GM18861 (cell line): ENCODE measurements around the gene MATN4.
"Not testable (repeated sequence)": the region's sequence is repeated elsewhere in the genome, so short reads cannot be mapped to it uniquely, and the experiment has no call there.

Experiments used
- ATAC-seq: cut with Tn5 transposase; IDR thresholded peaks from one replicate; pipeline ENCODE4 v1.9.1; 2021; ENCODE audit not compliant: unreplicated experiment

MATN4 gene, protein sequence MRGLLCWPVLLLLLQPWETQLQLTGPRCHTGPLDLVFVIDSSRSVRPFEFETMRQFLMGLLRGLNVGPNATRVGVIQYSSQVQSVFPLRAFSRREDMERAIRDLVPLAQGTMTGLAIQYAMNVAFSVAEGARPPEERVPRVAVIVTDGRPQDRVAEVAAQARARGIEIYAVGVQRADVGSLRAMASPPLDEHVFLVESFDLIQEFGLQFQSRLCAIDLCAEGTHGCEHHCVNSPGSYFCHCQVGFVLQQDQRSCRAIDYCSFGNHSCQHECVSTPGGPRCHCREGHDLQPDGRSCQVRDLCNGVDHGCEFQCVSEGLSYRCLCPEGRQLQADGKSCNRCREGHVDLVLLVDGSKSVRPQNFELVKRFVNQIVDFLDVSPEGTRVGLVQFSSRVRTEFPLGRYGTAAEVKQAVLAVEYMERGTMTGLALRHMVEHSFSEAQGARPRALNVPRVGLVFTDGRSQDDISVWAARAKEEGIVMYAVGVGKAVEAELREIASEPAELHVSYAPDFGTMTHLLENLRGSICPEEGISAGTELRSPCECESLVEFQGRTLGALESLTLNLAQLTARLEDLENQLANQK

DNA sequence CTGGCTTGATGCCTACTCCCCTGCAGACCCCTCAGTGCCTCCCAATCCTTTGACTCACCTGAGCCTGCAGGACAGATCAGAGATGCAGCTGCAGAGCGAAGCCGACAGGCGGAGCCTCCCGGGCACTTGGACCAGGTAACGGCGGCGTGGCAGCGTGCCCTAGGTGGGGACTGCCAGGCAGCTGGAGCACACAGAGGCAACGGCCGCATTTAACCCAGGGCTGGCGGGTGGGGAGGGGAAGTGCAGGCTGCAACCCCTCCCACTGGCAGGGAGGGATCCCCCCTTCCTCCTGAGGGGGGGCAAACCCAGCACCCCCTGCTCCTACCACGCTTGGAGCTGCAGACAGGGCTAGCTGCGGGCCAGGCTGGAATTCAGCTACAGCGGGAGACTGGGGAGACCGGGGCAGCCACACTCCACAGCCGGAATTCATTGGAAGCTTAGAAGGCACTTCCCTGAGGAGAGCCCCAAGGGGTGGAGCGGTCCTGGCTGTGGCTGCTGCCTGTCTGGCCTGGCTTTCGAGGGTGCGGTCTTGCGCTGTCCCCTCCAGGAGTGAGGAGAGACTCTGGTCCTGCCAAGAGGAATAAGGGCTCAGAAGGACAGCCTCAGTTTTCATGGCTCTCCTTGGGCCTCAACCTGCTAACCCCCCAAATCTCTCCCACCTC is at the start of gene MATN4:
Gene MATN4 (minus strand): TSS at position 183 of the 662 bp plus-strand sequence. CDS start 2,717 bp downstream, outside the sequence.
- ATAC-seq = no peak

DNA sequence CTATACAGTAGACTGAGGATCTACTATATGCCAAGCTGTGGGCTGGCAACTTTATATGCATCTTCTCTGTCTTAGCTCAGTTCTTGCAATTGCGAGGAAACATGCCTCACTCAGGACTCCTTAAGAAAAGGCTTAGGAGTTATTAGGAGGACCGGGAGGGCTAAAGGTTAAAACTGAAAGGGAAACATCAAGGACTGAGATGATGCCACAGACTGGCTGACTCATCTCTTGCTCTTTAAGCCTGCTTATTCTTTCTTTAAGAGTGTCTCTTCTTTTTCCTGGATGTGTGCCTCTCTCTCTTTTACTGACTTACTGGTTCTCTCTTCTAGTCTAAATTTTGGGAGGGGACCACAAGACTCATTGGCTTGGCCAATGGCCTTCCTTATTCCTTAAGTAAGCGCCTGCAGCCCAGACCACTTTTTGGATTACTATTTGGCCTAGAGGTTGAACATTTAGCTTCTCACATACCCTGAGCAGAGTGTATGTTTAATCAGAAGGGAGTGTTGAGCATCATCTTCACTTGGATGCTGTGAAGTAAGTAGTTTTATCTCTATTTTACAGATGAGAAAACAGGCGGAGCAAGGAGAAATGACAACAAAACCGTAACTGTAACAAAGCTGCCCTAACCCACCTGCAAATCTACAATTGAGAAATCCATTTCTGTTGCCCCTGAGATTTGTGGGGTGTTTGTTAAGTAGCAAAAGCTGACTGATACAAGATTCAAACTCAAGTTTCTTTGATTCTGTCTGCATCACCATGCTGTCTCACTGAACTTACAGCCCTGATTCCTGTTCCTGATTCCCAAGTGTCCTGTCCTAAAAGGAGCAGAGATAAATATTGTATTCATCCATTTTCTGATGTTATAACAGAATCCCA is 47.3 kb upstream of the MATN4 start:
- ATAC-seq = no peak

DNA sequence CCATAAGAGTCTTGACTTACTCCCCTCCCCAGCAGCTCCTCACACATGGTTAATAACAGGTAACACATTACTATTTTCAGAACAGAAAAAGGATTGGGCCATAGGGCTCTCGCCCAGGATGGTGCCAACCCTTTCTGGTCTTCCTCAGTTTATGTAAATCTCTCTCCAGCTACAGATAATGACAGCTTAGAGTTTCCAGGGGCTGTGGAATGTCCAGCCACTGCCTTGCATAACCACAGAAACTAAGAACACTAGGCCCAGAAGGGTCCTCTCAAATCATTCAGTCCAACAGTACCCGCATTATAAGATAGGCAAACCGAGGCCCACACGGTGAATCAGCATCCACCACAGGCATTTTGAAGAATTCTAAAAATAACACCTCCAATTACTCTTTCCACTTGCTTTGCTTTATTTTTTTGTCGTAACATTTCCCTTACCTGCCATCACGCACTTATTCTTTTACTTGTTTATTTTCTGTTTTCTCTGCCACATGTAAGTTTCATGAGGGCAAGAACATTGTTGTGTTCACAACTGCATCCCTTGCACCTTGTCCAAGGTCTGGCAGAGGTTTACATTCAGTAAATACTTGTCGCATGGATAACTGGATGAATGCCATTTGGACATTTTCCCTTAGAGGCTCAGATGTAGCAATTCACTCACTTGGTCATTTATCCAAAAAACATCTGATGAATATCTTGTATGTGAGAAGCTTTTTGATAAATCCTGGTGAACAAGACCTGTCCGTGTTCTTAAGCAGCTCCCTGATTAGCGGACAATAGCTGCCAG is 46.5 kb upstream of the MATN4 start:
- ATAC-seq = no peak

DNA sequence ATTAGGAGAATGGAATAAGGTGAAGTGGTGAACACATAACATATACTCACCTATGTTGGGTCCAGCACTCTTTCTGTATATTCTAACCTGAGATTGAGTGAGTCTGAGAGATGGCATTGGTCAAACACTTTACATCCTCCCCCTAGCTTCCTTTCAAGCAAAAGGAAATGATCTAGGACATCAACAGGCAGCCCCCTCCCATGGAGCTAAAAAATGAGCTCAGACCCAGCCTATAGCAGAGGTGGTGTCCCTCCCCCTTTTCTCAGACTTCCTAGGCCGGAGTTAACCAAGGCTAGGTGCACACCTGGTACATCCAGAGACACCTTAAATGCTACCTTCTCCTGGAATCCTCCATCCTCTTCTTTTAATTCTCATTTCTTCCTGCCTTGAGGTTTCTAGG is 45.6 kb upstream of the MATN4 start:
- no peak for ATAC-seq

DNA sequence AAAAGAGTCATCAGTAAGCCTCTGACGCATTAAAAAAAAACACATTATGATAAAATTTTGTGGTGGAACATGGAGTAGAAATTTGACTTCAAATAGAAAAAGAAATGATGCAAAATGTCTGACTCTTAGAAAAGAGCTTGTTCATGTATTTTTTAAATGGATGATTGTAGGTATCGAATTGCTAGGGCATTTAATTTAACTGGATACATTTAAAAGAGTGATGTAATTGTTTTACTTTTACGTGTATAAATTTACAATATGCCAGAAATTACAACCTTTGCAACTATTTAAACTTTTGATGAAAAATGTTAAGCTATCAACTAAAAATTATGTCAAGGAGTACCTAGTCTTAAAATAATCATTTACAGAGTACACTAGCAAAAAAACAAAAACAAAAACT is 44.6 kb upstream of the MATN4 start:
- ATAC-seq = no peak

DNA sequence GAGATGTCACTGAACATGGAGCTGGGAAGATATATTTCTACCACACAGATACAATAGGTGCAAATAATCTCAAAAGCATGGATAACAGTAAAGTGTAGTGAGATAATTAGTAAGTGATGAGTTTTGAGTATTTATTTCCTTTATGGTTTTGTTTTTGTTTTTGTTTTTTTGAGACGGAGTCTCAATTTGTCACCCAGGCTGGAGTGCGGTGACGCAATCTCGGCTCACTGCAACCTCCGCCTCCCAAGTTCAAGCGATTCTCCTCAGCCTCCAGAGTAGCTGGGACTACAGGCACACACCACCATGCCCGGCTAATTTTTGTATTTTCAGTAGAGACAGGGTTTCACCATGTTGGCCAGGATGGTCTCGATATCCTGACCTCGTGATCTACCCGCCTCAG is 42.7 kb upstream of the MATN4 start:
- ATAC-seq = not testable (repeated sequence)

DNA sequence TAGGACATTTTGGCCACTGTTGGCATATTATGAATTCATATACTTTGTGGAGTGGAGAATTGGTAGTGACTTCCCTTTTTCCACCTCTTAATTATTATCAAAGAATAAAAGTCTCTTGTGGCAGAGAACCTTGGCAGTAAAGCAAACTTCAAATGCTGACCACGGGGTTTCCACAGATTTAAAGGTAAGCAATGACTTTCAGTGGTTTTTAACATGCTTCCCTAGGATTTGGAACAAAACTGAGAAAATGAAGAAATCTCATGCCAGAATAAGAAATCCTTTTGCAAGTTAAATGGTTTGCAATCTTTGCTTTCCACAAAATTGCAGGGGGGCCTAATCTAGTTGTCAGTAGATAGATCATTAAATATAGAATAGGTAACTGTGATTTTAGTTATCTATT is 42.1 kb upstream of the MATN4 start:
- ATAC-seq = no peak

DNA sequence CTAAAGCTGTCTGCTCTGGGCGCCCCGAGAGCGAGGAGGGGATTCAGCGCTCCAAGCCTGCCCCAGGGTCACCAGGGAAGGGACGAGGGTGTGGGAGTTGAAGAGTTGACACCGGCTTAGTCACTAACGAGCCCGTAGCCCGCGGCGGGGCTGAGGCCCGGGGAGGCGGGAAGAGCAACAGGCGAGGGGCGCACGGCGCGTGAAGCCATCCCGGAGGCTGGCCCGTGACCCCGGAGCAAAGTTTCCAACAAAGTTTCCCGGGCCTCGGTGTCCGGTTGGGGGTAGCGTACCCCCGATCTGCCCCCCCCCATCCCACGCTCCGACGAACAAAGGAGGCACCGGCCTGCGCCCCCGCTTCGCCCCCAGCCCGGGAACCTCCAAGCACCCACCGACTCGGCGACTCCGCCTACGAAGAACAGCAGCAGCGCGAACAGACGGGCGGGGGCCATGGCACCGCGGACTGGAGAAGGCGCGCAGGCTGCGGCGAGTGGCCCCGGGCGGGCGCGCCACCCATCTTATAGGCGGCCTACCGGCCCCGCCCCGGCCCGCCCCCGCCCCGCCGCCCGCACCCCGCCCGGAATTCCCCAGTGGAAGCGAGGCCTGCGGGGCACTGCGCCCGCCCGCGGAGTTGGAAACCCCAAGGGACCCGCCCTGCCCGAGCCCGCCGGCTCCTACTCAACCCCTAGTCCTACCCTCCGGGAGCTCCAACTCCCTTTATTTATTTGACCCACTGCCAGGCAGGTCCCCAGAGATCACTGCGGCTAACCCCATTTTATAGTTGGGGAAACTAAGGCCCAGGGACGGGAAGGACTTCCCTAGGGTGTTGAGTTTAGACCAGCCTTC is 40.1 kb upstream of the MATN4 start, which contains the start of gene SDC4:
Gene SDC4 (minus strand): TSS at position 489 of the 843 bp plus-strand sequence. CDS start 40 bp downstream, at position 449.
- ATAC-seq = no peak

DNA sequence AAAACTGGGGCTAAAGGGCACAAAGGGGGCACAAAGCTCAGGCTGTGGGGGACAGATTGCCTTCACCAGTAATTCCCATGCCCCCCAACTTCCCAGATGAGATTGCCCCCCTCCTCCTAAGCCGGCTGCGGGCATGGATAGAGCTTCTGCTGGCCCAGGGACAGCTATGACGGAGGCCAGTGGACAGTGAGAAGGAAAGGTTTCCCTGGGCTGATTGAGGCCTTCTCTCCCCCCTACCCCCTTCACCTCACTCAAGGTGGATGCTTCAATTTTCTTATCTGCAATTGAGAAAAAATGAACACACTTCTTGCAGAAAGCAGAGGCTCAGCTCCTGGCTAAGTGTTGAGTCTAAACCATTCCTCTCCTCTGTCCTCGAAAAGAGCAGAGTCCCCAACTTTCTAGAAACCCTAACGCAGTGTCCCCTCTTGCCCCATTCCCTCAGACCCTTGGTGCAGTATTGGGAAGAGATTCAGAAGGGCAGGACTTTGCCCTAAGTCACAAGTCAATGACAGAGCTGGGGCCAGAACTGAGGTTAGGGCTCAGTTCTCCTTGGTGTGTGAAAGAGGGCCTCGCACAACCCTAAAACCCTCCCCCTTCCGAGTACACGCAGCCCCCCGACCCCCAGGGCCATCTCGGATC is 39.3 kb upstream of the MATN4 start:
- ATAC-seq = no peak

DNA sequence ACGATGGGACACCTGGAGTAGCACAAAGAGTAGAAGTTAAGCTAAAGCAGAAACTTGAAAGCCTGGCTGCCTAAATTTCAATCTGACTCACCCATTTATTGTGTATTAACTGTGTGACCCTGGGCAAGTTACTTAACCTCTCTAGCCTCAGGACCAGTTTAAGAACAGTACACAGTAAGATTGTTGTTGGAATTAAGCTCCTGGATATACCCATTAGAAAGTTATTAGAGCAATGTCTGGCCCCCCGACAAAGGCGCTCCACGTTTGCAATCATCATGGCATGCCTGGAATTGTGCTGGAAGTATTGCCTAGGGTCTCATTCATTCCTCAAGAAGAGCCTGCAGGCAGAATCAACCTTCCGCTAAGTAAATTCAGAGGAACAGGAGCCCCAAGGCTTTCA is 38.8 kb upstream of the MATN4 start:
- no peak for ATAC-seq

DNA sequence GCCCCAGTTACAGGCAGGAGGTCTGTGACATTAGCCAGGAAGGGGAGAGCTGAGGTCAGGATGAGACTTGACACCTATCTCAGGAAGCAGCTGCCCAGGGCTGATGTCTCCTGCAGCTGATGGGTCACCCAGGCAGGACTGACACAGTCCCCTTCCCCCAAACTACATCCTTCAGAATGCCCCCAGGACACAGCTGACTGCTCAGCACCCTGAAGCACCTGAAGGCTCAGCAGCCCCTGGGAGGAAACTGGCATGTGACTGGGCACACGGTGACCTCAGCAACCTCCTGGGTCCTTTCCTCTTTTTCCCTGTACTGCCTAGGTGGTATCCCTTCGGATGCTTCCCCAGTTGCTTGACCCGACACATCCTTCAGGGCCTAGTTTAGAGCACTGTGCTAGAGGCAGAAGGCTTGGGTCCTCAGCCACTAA is 38.2 kb upstream of the MATN4 start:
- ATAC-seq = no peak

DNA sequence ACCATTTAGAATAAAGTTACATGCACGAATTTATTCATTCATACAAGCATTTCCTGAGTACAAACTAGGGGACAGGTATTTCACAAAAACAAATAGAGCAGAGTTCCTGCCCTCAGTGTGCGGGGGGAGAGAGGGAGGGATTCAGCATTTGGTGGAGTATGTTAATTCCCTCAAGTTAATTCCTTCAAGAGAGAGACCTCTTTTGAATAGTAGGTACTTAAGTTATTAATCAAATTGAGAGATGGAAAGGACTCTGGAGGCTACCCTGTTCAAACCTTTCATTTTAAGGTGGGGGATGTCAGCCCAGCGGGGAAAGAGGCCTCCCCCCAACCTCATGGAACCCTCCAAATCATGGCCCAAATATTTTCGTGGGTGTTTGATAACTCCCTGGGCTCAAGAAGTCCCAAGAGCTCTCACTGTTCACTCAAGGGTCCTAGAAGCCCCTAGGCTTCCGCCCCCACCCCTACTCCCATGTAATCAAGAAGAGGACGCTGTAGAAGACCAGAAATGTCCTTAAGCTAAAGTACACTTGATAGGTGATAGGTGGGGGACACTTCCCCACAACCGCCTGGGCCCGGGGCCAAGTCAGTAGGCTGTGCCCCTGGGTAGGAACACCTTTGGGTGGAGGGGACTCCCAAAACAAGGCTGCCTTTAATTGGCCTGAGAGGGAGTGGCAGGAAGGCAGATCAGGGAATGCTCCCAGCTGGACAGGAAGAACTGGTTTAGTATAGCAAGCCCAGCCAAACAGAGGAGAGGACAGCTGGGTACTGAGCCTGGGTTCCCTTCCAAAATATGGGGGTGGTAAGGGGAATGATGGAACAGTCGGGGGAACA is 37.2 kb upstream of the MATN4 start:
- no peak for ATAC-seq

DNA sequence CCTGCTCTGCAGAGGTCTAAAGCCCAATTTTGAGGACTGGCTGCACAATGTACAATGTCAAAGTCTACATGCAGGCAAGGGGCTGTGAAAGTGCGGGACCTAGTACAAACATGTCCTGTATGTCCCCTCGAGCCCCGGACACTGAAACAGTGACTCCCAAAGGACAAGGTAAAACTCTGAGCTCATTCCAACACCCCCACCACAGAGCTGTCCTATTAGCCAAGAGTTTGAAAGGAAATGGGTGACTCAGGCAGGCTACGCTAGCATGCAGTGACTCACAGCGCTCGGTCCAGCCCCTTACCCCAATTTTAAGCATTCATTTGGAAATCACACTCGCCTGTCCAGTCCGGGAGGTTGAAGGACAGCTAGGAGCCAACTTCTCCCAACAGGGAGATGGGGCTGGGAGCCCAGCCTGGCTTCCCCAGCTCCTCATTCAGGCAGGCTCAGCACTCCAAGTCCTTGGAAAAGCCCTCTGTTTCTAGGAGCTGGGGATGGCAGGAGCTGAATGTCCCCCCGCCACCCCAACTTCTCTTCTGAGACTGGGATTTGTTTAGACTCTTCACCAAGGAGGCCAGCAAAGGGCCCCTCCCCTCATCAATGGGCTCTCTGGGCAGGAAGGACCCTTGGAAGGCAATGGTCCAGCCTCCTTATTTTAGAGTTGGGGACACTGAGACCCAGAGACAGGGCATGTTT is 36.2 kb upstream of the MATN4 start:
- ATAC-seq = no peak

DNA sequence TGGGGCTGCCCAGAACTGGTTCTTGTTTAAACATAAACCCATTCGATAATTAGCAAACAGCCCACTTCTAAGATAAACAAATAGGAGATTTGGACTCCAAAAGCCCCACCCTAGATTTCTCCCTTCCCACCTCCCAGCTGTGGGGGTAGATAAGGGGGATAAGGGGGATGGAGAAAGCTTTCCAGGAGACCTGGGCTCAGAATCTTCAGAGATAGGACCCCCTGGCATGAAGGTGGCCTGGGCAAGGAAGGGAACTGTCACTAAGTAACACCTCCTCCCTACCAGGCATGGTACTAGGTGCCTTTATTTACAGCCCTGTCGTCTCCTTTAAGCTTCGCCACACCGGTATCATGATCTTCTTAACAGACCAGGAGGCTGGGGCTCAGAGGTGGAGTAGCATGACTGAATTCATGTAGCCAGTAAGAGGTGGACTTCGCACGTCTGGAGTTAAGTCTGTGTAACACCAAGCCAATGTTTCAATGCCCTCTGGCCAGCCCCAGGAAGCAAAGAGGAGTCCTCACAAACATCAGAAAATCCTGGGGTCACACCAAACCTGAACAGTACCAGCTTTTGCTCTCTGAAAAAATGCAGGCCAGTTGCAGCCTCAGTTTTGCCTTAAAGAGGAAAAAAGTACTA is 35.6 kb upstream of the MATN4 start:
- ATAC-seq = no peak

DNA sequence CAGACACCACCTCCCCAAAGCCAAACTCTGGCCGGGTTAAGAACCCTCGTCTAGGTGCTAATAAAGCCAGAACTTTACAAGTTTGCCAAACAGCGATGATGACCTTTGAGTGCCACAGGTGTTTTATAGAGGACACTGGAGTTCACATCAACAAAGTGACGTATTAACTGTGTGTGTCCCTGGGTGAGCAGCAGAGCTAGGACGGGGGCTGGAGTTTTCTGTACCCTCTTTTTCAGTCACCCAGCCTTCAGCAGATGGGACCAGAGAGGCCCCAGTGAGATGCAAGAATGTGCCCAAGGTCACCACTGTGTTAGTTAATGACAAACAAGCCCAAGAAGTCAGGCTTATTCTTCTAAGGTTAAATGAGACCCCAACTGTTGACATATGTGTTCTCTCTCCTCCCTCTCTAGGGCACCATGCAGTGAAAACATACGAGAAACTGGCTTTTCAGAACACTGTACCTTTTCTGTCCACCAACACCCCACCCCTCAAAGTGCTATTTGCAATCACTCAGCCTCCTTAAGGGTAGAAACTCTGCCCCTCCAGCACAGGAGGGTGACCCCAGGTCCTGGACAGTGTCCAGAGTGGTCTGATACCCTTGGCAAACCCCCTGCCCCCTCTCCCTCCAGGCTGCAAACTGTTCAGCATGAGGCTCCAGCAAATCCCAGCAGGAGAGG is 34.9 kb upstream of the MATN4 start:
- ATAC-seq = no peak
